Left cardiac atrium (tissue), 4 donors: ENCODE measurements around the gene KCNK5. TPM values are rescaled to one million over a fixed set of nuclear protein-coding genes. Genes with fewer than 3 reads are reported as not detected.
A peak's percentile ranks its signal among the peaks of the same experiment; 100 is the strongest.

ENCODE experiments used
- ATAC-seq, 2 donors: fragments of 200-7000 bp; cut with Tn5 transposase; one replicate each; pipeline ENCODE4 v1.9.1; 2020; ENCODE audit warnings: mild to moderate bottlenecking in 2 of 2, moderate library complexity in 2 of 2
- DNase-seq: peaks from one replicate; pipeline ENCODE4 v3.0.0-alpha.2; 2020
- intact Hi-C, 2 donors: fragments of 100-400 bp; cut with DNase I; formaldehyde crosslinking; loops; one replicate each; pipeline versions ENCODE4 v1.14.1 to v1.15.1; 2022 to 2023
- total RNA-seq, 2 donors: library from RNA; stranded (reverse); fragmentation: NEBNext Ultra II Directional; extraction: Animal tissue kit (Norgen Biotek cat#: 25700); gene quantifications; one replicate each; pipeline ENCODE4 v1.2.1, GENCODE V29; 2021
- donor health status: DM: no; HTN: yes; CAD: no.
- donor health status: DM: no; HTN: yes; CAD: no; lungs with severe emphysema.
- donor health status: DM: yes; HTN: yes; CAD: no.
- donor health status: Dilated cardiomyopathy.

The KCNK5 gene
- total RNA-seq, 2 donors from 2014 or later: 0.76 to 1.2 TPM

GRCh38 chr6:39221779-39222641 is 7.3 kb downstream of the KCNK5 start:
- DNase-seq (no peak), ATAC-seq (no peak)
- intact Hi-C loops: no loop called here

GRCh38 chr6:39221115-39221514 is 8.2 kb downstream of the KCNK5 start:
- no peak for ATAC-seq
- no peak for DNase-seq
- intact Hi-C loops: no loop called here

- ATAC-seq (no peak), DNase-seq (no peak)
Measured at GRCh38 chr6:39218868-39219567, 10.3 kb downstream of the KCNK5 start.

GRCh38 chr6:39217177-39217864 is 12.0 kb downstream of the KCNK5 start:
- ATAC-seq: peak in 1 of 2 donors; percentile 16
- intact Hi-C loops: no loop called here

More at GRCh38 chr6:39218868-39219567, 10.3 kb downstream of the KCNK5 start:
- intact Hi-C loops: no loop called here

GRCh38 chr6:39215640-39216158 is 13.6 kb downstream of the KCNK5 start:
- intact Hi-C loops: no loop called here
- ATAC-seq: no peak
- DNase-seq: no peak

More at GRCh38 chr6:39217177-39217864, 12.0 kb downstream of the KCNK5 start:
- DNase-seq: no peak

- ATAC-seq (peak; percentile 89 to 91), DNase-seq (peak; percentile 50)
- intact Hi-C loops: no loop called here
Measured at GRCh38 chr6:39214846-39215639, 14.2 kb downstream of the KCNK5 start.

GRCh38 chr6:39214120-39214813 is 15.0 kb downstream of the KCNK5 start:
- intact Hi-C loops: no loop called here
- DNase-seq (no peak), ATAC-seq (no peak)

- ATAC-seq (no peak), DNase-seq (no peak)
- intact Hi-C loops: no loop called here
Measured at GRCh38 chr6:39213195-39213920, 15.9 kb downstream of the KCNK5 start.

- ATAC-seq (no peak), DNase-seq (peak; percentile 0)
- intact Hi-C loops: no loop called here
Measured at GRCh38 chr6:39211183-39211582, 18.1 kb downstream of the KCNK5 start.

- no peak for DNase-seq
- intact Hi-C loops: no loop called here
- no peak for ATAC-seq
Measured at GRCh38 chr6:39210450-39210849, 18.8 kb downstream of the KCNK5 start.

GRCh38 chr6:39209911-39210310 is 19.4 kb downstream of the KCNK5 start:
- no peak for ATAC-seq
- intact Hi-C loops: no loop called here
- no peak for DNase-seq

- DNase-seq (no peak), ATAC-seq (peak in 1 of 2 donors; percentile 56)
- intact Hi-C loops: no loop called here
Measured at GRCh38 chr6:39209360-39209811, 19.9 kb downstream of the KCNK5 start.

- intact Hi-C loops: no loop called here
- no peak for ATAC-seq
Measured at GRCh38 chr6:39208223-39208739, 21.0 kb downstream of the KCNK5 start.

GRCh38 chr6:39207416-39208222 is 21.7 kb downstream of the KCNK5 start:
- ATAC-seq (no peak), DNase-seq (no peak)
- intact Hi-C loops: no loop called here

More at GRCh38 chr6:39208223-39208739, 21.0 kb downstream of the KCNK5 start:
- DNase-seq: no peak

- no peak for ATAC-seq
- intact Hi-C loops: no loop called here
- DNase-seq: no peak
Measured at GRCh38 chr6:39206250-39206721, 23.0 kb downstream of the KCNK5 start.

- intact Hi-C loops: no loop called here
- DNase-seq (no peak), ATAC-seq (no peak)
Measured at GRCh38 chr6:39204646-39205244, 24.5 kb downstream of the KCNK5 start.
